ENCODE measurements around the gene CDC25A.
"Not testable (repeated sequence)": the region's sequence is repeated elsewhere in the genome, so short reads cannot be mapped to it uniquely, and the experiment has no call there.

The CDC25A gene

DNA sequence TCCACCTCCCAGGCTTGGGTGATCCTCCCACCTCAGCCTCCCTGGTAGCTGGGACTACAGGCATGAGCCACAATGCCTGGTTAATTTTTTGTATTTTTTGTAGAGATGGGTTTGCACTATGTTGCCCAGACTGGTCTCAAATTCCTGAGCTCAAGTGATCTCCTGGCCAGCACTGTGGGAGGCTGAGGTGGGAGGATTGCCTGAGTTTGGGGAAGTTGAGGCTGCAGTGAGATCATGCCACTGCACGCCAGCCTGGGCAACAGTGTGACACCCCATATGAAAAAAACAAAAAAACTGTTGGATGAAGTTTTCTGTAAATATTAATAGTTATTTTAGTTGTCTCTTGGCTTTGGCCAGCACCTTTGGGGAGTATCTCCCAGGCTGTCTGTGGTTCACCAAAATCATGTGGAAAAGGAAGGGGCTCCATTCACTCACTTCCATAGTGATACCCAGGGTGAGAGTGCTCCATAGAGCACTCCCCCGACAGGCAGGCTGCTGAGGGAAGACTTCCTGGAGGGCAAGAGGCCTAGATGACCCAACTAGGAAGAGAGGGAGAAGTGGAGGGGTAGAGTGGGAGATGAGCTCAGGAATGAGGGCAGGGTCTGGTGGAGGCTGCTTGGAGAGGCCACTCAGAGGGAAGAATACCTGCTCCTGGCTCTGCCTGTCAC, 47.1 kb downstream of the CDC25A start:
- no peak for DNase-seq (ENCODE audit: low spot score)

DNA sequence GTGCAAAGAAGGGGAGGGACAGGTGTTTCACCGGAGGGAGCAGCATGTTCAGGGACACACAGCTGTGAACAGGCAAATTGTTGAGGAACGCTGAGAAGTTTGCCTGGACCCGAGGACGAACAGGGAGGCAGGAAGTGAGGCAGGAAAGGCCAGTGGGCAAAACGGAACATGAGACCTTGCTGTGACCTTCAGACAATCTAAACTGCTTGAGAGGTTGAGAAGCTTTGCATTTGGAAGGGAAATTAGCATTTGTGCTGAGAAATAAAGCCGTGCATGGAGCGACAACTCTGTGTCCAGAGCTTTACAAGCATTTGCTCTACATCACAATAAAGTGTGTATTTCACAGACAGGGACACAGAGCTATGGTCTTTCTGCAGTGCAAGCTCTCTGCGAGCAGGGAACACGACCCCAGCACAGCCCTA, 47.9 kb downstream of the CDC25A start:
- DNase-seq (ENCODE audit: low spot score) = no peak

DNA sequence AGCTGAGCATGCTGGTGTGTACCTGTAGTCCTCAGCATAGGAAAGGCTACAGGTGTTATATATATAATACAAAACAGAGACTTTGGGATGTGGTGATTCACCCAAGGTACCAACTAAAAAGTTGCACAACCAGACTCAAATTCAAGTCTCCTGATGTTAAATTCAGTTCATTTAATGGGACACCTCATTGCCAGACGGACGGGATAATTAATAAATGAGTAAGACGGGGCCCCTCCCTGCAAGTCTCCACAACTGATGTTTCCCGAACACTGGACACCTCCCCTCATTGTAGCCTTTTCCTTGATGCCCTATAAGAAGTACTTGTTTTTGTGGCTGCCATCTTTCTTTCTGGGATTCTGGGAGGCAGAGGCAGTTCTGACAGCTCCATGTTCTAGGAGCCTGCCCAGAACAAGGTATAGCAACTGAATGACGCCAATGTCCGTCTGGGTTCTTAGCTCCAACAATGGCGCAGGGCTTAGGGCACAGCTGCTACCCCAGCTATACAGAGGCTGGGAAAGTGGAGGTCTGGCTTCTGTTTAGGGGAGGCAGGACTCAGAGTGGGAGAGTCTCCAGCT, 50.7 kb downstream of the CDC25A start:
- DNase-seq (ENCODE audit: low spot score) = no peak

DNA sequence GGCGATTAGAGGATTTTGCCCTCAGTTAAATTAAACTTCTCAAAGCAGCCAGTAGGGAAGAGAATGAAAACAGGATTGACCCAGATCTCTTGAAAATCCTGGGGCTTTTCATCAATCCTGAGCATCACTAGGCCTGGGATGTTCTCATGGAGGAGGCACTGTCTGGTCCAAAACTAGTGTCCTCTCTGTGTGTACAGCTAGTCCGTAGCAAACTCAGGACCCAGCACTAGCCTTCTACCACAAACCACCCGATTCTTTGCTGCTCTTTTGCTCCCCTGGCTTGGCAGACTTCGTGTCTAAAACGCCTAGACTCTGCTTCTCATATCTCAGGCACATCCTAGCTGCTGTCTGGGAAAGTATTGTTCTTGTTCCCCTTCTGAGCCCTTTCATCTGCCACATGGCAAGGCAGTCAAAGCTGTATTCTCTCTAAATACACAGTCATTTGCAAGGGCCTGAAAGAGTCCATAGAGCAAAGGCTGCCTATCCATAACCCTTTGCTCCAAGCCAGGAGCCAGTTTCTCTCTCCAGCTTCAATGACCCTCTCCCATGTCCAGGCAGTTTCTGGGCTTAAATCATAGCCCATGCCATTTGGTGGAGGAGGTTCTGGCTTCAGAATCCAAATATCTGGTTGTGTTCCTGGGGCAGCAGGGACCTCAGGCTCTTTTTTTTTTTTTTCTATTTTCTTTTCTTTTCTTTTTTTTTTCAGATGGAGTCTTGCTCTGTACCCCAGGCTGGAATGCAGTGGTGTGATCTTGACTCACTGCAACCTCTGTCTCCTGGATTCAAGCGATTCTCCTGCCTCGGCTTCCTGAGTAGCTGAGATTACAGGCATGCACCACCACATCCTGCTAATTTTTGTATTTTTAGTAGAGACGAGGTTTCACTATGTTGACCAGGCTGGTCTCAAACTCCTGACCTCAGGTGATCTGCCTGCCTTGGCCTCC, 52.4 kb downstream of the CDC25A start:
- no peak for DNase-seq (ENCODE audit: low spot score)

DNA sequence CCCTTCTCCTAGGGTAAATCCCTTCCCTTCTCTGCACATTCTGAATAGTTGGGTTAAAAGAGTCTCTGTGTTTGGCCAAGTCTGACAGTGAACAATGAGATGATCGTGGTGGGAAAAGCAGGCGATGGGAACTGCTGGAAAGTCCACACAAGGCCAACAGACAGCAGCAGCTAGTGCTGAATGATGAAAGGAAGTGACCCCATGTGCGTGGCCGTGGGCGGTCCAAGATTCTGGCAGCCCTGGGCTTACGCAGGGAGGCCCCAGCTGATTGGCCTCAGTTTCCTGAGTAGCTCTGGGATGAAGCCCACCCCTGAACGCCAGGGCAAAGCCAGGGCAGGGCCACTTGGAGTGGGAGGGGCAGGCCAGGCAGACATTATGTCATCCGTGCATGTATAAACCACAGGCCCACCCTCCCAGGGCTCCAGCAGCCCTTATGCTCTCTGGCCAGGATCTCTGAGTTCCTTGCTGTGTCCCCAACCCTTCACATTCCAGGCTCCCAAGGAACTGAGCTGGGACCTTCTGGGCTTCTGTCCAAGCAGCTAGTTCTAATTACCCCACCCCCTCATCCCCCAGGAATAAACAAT, 57.8 kb downstream of the CDC25A start:
- DNase-seq (ENCODE audit: low spot score) = no peak

DNA sequence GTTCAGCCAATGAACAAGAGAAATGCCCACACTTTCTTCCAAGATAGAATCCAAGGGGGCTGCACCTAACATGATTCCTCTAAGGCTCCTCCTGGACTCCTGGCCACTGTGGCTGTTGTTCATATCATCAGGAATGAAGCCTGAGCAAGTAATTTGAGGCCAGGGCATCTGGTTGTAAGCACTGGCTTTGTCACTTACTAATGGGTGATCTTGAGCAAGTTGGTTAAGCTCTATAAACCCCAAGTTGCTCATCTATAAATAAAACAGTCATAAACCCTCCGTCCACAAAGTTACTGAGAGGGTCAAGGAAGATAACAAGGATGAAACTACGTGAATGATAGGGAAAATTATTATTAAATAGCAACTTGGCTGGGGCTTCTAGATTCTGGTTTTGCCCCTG, 58.3 kb downstream of the CDC25A start:
- no peak for DNase-seq (ENCODE audit: low spot score)

DNA sequence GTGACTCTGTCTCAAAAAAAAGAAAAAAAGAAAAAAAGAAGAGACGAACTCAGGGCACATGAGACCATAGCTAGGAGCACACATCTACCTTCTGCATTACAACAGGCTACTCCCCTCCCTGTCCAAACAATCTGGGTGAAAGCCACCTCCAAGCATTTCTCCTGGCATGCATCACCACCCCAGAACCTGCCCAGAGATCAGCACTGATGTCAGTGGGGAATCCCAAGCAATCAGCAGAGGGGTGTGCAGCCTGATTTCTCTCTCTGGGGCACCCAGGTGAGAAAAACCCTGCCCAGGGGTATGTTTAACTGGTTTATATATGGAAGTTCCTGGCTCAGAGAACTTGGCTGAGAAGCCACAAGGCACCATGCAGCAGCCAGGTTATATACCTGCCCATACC, 59.4 kb downstream of the CDC25A start:
- no peak for DNase-seq (ENCODE audit: low spot score)

DNA sequence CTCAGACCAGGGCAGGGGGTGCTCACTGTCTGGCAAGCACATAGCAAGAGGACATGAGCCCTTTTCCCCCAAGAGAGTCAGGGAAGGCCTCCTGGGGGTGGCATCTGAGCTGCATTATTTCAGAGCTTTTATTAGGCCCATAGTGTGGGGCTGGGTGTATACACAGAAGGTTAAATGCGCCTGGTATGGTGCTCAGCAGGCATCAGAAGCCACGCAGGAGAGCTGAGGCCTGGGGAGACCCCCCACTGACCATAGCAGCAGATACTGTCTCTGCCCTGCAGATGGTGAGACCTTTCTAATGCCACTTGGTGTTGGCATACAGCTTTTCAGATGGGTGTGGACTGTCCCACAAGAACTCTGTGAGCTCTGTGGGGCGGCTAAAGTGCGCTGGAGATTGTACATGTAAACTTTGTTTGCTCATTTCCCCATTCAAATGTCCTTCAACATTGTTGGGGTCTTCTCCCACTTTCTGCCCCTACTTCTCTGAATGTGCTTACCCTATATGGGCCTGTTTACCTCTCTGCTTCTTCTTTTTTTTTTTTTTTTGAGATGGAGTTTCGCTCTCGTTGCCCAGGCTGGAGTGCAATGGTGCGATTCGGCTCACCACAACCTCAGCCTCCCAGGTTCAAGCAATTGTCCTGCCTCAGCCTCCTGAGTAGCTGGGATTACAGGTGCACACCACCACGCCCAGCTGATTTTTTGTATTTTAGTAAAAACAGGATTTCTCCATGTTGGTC, 62.2 kb downstream of the CDC25A start:
- DNase-seq (ENCODE audit: low spot score) = no peak

DNA sequence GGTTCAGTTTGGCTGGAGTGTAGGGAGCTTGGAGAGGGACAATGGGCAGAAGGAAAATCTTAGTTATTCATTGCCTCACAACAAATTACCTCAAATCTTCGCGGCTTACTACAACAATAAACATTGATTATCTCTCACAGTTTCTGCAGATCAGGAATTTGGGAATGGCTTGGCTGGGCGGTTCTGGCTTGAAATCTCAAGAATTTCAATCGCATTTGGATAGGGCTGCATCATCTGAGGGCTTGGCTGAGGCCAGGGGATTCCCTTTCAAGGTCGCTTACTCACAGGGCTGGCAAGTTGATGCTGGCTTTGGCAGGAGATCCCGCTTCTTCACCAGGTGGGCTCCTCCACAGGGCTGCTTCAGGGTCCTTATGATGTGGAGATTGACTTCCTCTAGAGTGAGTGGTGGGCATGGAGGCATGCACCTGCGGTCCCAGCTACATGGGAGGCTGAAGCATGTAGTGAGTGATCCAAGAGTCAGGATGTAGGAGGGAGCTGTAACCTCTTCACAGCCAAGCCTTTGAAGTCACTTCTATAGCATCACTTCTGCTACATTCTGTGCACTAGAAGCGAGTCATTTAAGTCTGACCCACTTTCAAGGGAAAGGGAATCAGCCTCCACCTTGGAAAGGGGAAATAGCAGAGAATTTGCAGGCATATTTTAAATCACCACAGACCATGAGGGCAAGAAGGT, 63.1 kb downstream of the CDC25A start:
- DNase-seq (ENCODE audit: low spot score) = no peak

DNA sequence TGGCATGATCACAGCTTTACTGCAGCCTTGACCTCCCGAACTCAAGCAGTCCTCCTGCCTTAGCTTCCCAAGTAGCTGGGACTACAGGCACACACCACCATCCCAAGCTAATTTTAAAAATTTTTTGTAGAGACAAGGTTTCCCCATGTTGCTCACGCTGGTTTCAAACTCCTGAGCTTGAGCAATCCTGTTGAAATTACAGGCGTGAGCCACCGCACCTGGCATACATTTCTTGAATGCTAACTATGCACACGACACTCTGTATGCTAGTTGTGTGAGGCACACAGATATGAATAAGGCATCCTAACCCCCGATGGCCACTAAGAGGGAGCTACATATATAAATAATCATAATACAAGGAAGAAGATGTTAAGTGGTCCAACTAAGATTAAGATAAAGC, 64.9 kb downstream of the CDC25A start:
- DNase-seq (ENCODE audit: low spot score) = no peak

DNA sequence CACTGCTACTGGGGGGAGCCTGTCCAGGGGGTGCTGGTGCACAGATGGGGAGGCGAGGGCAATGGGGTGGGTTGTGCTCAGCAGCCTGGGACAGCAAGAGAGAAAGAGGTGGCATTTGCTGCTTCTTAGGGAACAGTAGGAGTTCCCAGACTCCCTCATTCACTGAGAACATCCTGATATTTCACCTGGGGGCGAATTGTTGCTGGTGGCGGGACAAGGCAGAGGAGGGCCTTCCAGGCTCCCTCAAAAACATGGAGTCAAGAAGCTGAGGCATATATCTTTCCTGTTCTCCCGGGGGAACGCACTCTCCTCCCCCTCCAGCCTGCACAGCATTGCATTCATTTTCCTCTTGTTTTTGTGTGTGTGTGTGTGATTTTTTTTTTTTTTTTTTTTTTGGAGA, 65.7 kb downstream of the CDC25A start:
- DNase-seq (ENCODE audit: low spot score) = no peak

DNA sequence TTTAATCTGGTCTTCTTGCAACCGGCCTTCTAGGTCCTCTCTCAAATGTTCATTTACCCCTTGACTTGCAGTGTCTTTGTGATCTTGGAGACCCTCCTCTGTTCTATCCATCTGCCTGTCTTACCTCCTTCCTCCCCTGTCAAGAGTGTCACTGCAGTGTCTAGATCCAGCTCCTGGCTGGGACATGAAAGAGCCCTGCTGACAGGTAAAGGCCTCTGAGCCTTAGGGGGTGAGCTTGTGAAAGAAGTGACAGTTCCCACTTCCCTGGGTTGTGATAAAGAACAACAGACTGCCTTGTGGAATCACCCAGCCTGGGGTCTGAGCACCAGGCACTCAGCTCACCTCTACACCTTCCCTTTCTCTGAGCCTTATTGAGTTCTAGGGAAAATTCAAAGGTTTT, 68.0 kb downstream of the CDC25A start:
- DNase-seq (ENCODE audit: low spot score) = no peak

DNA sequence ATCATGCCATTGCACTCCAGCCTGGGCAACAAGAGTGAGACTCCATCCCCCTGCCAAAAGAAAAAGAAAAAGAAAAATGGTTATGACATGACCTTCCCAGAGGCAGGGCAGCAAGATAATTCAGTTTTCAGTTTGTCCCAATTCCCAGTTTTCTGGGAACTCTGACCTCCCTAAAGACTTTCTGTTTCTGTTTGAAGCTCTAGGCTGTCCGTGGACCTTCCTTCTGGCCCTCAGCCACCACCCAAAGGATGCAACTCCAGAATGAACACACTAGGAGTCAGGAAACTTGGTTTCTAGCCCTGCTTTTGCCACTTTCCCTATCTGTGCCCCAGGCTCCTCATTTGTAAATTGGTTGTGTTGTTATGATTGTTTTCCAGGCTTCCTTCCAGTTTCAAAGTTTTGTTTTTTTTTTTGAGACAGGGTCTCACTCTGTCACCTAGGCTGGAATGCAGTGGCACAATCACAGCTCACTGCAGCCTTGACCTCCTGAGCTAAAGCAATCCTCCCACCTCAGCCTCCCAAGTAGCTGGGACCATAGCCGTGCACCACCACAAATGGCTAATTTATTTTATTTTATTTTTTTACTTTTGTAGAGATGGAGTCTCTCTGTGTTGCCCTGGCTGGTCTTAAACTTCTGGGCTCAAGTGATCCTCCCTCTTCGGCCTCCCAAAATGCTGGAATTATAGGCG, 68.6 kb downstream of the CDC25A start:
- no peak for DNase-seq (ENCODE audit: low spot score)

DNA sequence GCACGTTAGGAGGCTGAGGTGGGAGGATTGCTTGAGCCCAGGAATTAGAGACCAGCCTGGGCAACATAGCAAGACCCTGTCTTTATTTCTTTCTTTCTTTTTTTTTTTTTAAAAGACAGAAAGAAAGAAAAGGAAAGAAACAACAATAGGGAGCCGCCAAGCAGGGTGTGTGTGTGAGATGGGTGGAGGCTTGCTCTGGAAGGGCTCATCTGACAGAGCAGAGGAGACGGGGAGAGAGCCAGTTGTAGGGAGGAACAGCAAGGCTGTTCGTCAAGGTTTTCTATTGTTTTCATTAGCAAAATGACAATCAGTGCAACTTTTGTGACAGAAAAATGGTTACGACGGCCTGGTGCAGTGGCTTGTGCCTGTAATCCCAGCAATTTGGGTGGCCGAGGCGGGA, 69.3 kb downstream of the CDC25A start:
- no peak for DNase-seq (ENCODE audit: low spot score)

DNA sequence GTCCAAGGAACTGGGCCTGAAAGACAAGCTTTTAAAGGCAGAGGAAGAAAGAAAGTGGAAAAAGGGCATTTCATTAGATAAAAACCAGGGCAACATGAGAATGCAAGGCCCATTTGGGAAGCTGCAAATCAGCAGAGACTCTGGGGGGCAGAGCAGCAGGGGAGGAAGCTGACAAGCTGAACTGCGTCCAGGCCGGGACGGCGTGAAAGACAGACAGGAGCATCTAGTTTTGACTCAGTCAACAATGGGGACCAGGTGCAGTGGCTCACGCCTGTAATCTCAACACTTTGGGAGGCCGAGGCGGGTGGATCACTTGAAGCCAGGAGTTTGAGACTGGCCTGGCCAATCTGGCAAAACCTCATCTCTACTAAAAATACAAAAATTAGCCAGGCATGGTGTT, 69.9 kb downstream of the CDC25A start:
- no peak for DNase-seq (ENCODE audit: low spot score)

DNA sequence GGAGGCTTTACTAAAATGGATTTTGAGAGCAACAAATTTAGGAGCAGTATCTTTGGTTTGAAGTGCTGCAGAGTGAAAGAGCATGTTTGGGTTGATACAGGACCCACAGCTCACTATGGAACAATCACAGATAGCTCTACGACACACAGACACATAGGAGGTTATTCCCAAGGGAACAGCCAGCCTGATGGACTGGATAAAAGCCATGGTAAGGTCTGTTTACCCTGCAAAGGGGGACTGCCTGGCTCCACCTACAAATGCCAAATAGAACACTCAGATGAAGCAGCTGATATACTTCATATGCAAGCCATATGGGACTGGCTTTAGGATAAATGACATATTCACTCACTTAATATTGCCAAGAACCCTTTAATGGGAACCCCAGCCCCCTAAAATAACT, 75.4 kb downstream of the CDC25A start:
- DNase-seq (ENCODE audit: low spot score) = no peak

DNA sequence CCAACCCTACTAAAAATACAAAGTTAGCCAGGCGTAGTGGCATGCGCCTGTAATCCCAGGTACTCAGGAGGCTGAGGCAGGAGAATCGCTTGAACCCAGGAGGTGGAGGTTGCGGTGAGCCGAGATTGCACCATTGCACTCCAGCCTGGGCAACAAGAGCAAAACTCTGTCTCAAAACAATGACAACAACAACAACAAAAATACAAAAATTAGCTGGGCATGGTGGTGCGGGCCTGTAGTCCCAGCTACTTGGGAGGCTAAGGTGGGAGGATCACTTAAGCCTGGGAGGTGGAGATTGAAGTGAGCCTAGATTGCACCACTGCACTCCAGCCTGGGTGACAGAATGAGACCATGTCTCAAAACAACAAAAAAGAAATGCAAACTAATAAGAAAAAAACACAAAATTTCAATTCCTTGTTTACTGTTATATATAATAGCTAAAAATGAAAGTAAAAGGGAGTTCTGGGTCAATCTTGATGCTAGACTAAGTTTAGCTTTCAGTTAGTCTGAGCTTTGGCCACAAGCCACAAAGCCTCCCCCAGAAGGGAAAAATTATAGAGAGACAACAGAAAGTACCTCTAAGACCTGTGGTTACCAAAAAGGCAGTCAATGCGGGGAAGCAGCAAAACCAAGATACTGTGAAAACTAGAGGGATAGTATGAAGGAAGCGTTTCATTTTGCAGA, 76.0 kb downstream of the CDC25A start:
- not testable (repeated sequence) for DNase-seq (ENCODE audit: low spot score)

DNA sequence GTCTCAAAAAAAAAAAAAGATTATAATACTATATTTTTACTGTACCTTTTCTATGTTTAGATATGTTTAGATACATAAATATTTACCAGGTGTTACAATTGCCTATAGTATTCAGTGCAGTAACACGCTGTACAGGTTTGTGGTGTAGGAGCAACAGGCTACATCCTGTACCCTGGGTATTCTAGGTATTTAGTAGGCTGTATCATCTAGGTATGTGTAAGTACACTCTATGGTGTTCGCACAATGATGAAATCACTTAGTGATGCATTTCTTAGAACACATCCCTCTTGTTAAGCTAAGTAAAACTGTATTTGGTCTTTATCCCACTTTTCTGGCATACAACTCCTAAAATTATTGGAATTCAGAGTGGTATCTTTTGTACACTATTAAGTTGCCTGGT, 77.8 kb downstream of the CDC25A start:
- no peak for DNase-seq (ENCODE audit: low spot score)

DNA sequence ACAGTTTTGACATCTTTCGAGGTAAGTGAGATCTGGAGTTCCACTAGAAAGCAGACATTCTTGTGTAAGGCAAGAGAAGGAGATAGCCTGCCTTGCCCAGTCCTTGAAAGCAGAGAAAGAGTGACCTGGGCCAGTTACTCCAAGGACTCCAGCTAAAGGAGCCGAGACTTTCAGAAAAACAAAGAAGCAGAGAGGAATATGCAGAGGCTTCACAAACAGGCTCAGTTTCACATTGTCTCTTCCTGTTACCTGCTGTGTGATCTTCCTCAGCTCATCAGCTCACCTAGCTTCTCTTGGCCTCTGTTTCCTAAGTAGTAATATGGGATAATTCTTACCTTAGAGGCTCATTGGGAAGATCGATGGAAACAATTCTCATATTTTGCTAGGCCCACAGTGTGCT, 81.0 kb downstream of the CDC25A start:
- no peak for DNase-seq (ENCODE audit: low spot score)

Data from hematopoietic multipotent progenitor cell treated with erythropoietin and hydrocortisone succinate and interleukin-3 and kit ligand, for 17 days (in vitro differentiated cells).